Neural crest cell (in vitro differentiated cells): Measurements from ENCODE around the gene SERPINE1. TPM values are rescaled to one million over a fixed set of nuclear protein-coding genes. Genes with fewer than 3 reads are reported as not detected.
A peak's percentile ranks its signal among the peaks of the same experiment; 100 is the strongest.

ENCODE experiments used
- DNase-seq: peaks from one replicate; pipeline ENCODE4 v3.0.0; 2021; ENCODE audit warnings: low read depth, mixed read lengths, low spot score
- H3K27ac Mint-ChIP-seq: one replicate; pipeline ENCODE4 v1.8.0; 2021; ENCODE audit warnings: mild to moderate bottlenecking, mixed read lengths; ENCODE audit not compliant: unreplicated experiment
- H3K27me3 Mint-ChIP-seq: 2 replicates; pipeline ENCODE4 v1.8.0; 2021; ENCODE audit warnings: low read depth, mild to moderate bottlenecking, mixed read lengths
- H3K36me3 Mint-ChIP-seq: 2 replicates; pipeline ENCODE4 v1.8.0; 2021; ENCODE audit warnings: low read depth, mild to moderate bottlenecking, mixed read lengths
- H3K4me1 Mint-ChIP-seq: 2 replicates; pipeline ENCODE4 v1.8.0; 2021; ENCODE audit warnings: mixed read lengths
- H3K4me3 Mint-ChIP-seq: one replicate; pipeline ENCODE4 v1.8.0; 2021; ENCODE audit warnings: mild to moderate bottlenecking, mixed read lengths
- H3K9me3 Mint-ChIP-seq: 2 replicates; pipeline ENCODE4 v1.8.0; 2021; ENCODE audit warnings: mixed read lengths
- total RNA-seq: library from RNA; stranded (reverse); gene quantifications from 2 replicates; pipeline ENCODE4 v1.2.1, GENCODE V29; 2021
- TF ChIP-seq, protein P1 (sequence below): fragments of 200-600 bp; sonication (generic); conservative IDR thresholded peaks from 2 replicates; pipeline ENCODE4 v1.5.0; 2021; ENCODE audit warnings: antibody characterized with exemption, mild to moderate bottlenecking

Gene SERPINE1
- total RNA-seq, 1 donor from 2014 or later: 0.07 TPM

DNA sequence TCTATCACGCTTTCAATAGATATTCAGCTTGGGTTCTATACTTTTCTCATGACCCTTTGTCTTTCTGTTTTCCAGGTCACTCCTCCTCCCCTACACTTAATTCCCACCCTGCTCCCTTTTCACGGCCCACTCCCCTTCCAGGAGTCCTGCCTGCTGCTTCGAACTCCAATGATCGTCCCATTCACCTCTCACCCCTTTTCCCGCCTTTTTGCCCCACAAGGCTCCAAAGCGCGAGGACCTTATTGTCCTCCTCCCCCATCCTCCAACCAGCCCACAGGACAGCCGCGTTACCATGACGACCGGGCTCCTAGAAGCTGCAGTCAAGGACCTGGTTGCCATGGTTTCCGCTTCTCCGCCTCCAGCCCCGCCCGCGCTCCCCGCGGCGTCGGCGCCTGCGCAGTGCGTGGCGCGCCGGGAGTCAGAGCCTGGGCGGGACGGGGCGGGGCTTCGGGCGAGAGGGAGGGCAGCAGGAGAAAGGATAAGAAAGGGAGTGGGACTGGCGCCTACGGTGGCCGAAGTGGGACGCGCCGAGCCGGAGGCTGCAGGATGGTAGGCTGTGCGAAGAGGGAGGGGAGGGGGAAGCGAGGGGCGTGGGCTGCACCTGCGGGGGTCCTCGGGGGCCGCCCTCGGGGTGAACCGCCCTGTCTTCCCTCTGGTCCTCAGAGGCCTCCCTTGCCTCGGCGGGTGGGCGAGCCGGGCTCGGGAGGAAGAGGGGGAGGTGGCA is 27.2 kb downstream of the SERPINE1 start, which contains the start of gene AP1S1:
AP1S1 (plus strand) TSS at position 508 of the 724 bp plus-strand sequence; CDS start at position 547, 39 bp downstream.
- peaks cover 4% of the 10 kb centered on the region for H3K27me3 Mint-ChIP-seq
- H3K4me3 Mint-ChIP-seq: peak within 1 kb of the TSS; percentile 82
- TF ChIP-seq, protein P1, sequence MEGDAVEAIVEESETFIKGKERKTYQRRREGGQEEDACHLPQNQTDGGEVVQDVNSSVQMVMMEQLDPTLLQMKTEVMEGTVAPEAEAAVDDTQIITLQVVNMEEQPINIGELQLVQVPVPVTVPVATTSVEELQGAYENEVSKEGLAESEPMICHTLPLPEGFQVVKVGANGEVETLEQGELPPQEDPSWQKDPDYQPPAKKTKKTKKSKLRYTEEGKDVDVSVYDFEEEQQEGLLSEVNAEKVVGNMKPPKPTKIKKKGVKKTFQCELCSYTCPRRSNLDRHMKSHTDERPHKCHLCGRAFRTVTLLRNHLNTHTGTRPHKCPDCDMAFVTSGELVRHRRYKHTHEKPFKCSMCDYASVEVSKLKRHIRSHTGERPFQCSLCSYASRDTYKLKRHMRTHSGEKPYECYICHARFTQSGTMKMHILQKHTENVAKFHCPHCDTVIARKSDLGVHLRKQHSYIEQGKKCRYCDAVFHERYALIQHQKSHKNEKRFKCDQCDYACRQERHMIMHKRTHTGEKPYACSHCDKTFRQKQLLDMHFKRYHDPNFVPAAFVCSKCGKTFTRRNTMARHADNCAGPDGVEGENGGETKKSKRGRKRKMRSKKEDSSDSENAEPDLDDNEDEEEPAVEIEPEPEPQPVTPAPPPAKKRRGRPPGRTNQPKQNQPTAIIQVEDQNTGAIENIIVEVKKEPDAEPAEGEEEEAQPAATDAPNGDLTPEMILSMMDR: no peak
- peaks cover 3% of the 10 kb centered on the region for H3K9me3 Mint-ChIP-seq
- H3K36me3 Mint-ChIP-seq: peaks cover 6% of the 10 kb centered on the region
- H3K27ac Mint-ChIP-seq: peak within 1 kb of the TSS; percentile 68
- H3K4me1 Mint-ChIP-seq: peaks cover 13% of the 10 kb centered on the region
- peak; percentile 97 for DNase-seq

DNA sequence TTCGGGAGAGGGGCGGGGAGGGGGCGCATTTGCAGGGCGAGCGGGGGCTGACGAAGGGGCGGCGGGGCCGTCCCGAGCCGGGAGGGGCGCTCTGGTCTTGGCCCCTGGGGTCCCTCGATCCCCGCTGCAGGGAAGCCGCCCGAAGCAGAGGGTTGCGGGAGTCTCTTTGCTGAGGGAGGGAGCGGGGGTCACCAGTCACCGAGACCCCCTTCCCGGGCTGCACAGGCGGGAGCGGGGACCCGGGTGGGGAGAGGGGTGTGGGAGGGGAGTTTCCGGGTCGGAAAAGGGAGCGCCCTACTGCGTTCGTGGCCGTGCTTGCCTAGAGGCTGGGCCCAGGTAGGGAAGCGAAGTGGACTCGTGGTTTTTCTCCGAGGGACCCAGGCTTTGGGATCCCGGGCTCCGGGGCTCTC is 27.8 kb downstream of the SERPINE1 start:
- Mint-ChIP-seq H3K27me3 (peaks cover 4% of the 10 kb centered on the region), H3K36me3 (peaks cover 6% of the 10 kb centered on the region), H3K9me3 (peaks cover 3% of the 10 kb centered on the region), H3K27ac (no peak overlapping the region), H3K4me1 (peaks cover 13% of the 10 kb centered on the region), H3K4me3 (peak overlapping the region; percentile 72)
- TF ChIP-seq, protein P1: no peak
- DNase-seq: no peak

DNA sequence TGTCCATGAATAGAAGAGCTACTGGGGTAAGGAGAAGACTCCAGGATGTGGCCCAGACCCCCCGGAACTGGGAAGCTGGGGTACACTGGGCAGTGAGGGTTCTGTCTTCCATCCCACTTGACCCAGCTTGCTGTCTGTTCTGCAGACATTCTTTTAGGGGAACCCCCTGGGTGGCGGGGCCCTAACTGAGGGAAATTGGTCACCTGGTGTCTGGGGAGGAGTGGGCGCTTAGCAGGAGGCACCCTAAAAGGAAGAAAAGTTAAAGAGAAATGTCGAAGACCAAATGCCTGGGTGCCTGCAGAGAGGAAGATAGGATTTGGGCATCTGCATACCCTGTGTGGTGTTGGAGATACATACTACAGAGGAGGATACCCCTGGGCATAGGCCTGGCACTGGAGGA is 28.4 kb downstream of the SERPINE1 start:
- H3K36me3 Mint-ChIP-seq: peaks cover 6% of the 10 kb centered on the region

DNA sequence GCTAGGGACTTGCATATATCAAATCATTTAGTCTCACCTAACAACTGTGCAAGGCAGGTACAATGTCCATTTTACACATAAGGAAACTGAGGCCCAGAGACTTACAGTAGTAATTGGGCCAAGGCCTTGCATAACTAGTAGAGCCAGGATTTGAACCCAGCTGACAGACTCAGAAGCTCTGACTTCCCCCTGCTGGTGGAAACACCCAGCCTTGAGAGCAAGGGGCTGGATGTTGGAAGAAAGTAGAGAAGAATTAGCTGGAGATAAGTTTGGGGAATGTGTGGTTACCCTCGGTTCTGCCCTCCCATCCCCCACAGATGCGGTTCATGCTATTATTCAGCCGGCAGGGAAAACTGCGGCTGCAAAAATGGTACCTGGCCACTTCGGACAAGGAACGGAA is 29.4 kb downstream of the SERPINE1 start:
- Mint-ChIP-seq H3K4me3 (peak overlapping the region; percentile 66), H3K27ac (no peak overlapping the region)
- DNase-seq: no peak

More for the DNA sequence above, 28.4 kb downstream of the SERPINE1 start:
- Mint-ChIP-seq H3K27me3 (peaks cover 4% of the 10 kb centered on the region), H3K4me1 (peaks cover 13% of the 10 kb centered on the region), H3K27ac (no peak overlapping the region), H3K4me3 (peak overlapping the region; percentile 72), H3K9me3 (peaks cover 3% of the 10 kb centered on the region)
- TF ChIP-seq, protein P1: no peak
- DNase-seq: no peak

DNA sequence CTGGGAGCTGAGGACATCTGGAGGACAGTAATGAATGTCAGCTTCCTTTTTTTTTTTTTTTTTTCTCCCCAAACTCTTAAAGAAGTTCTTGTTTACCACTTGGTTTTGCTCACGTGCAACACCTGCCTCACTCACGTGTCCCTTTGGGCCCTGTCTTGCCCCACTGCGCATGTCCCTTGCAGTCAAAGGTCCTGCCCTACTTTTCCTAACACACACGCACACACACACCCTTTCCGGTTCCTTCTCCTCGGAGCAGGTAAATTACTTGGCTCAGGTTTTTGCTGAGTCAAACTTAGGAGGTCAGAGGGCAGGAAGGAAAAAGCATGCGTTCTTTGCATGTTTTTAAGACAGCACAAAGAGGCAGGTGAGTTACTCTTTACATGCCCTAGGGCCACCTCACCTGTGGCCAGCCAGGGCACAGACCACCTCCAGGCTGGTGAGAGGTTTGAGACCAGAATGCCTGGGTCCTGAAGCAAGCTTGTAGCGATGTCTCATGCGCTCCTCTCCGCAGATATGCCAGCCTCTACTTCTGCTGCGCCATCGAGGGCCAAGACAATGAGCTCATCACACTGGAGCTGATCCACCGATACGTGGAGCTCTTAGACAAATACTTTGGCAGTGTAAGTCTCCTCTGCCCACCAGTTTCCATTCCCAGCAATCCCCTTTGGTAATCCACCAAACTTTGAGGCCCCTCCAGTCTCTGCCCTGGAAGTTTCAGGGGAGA is 30.1 kb downstream of the SERPINE1 start:
- H3K36me3 Mint-ChIP-seq: peaks cover 6% of the 10 kb centered on the region
- no peak overlapping the region for H3K27ac Mint-ChIP-seq
- peaks cover 3% of the 10 kb centered on the region for H3K9me3 Mint-ChIP-seq
- peak overlapping the region; percentile 66 for H3K4me3 Mint-ChIP-seq
- DNase-seq: no peak
- TF ChIP-seq, protein P1: no peak
- H3K27me3 Mint-ChIP-seq: peaks cover 9% of the 10 kb centered on the region
- H3K4me1 Mint-ChIP-seq: peaks cover 22% of the 10 kb centered on the region

More for the DNA sequence above, 29.4 kb downstream of the SERPINE1 start:
- Mint-ChIP-seq H3K27me3 (peaks cover 6% of the 10 kb centered on the region), H3K4me1 (peaks cover 17% of the 10 kb centered on the region), H3K36me3 (peaks cover 6% of the 10 kb centered on the region), H3K9me3 (peaks cover 3% of the 10 kb centered on the region)
- TF ChIP-seq, protein P1: peak; percentile 25
